Vagina (tissue), 2 donors: Measurements from ENCODE around the gene PODXL.

Experiments used
- POLR2A ChIP-seq, 2 donors: fragments of 450-650 bp; IDR thresholded peaks; one replicate each; pipeline ENCODE4 v1.6.1; 2017; ENCODE audit warnings: antibody characterized with exemption in 2 of 2, mild to moderate bottlenecking in 2 of 2, moderate library complexity in 2 of 2
- TF ChIP-seq, protein P1 (sequence below), 3 experiments: fragments of 450-650 bp in 2 of 3; fragments of 200-600 bp in 1 of 3; sonication (generic) in 1 of 3; IDR thresholded peaks; one replicate each; pipeline ENCODE4 v1.5.1; 2017 to 2019; ENCODE audit warnings: antibody characterized with exemption in 3 of 3, mild to moderate bottlenecking in 2 of 3, moderate library complexity in 2 of 3

GRCh38 chr7:131467788-131468187 lies 88.6 kb downstream of the PODXL start:
- no peak for TF ChIP-seq POLR2A (IDR thresholded peaks at IDR 0.05)
- TF ChIP-seq, protein P1, sequence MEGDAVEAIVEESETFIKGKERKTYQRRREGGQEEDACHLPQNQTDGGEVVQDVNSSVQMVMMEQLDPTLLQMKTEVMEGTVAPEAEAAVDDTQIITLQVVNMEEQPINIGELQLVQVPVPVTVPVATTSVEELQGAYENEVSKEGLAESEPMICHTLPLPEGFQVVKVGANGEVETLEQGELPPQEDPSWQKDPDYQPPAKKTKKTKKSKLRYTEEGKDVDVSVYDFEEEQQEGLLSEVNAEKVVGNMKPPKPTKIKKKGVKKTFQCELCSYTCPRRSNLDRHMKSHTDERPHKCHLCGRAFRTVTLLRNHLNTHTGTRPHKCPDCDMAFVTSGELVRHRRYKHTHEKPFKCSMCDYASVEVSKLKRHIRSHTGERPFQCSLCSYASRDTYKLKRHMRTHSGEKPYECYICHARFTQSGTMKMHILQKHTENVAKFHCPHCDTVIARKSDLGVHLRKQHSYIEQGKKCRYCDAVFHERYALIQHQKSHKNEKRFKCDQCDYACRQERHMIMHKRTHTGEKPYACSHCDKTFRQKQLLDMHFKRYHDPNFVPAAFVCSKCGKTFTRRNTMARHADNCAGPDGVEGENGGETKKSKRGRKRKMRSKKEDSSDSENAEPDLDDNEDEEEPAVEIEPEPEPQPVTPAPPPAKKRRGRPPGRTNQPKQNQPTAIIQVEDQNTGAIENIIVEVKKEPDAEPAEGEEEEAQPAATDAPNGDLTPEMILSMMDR (IDR thresholded peaks at IDR 0.05), result no peak
